GM18517 (cell line): ENCODE results near the gene PDZD2.
"Not testable (repeated sequence)": the region's sequence is repeated elsewhere in the genome, so short reads cannot be mapped to it uniquely, and the experiment has no call there.

Experiments used
- ATAC-seq: cut with Tn5 transposase; IDR thresholded peaks from one replicate; pipeline ENCODE4 v1.9.1; 2021; ENCODE audit warnings: mild to moderate bottlenecking, moderate library complexity; ENCODE audit not compliant: unreplicated experiment

Gene PDZD2

DNA sequence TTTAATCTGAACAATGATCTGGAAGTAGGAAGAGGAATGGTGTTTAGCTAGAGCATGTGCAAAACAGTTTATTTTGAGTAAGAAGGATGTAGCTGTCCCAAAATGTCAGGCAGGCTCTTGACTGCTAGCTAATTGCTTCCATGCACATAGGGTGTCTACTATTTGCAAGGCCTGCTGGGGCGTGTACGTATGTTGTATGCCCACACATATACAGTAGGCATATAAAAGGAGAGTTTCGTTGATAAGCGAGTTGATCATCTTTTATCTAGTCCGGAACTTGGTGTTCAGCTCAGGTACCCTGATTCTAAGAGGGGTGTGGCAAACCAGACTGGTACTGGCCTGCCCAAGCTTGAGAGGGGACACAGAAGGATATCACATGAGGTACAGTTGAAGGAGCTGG, 358.0 kb downstream of the PDZD2 start:
- no peak for ATAC-seq

DNA sequence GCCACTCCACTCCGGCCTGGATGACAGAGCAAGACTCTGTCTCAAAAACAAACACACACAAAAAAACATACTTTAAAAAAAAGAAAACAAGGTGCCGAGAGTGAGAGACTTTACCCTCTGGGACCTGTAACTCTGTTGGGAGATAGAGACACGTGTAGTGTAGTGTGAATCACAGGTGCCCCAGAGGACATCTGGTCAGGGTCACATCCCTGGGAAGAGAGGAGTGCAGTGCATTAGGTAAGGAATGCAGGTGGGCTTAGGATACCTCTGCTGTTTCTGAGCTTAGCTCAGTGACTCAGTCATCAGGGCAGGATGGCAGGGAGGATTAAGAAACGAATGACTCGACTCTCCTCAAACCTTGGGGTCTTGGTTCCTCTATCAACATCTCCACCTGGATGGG, 360.5 kb downstream of the PDZD2 start:
- ATAC-seq, result no peak

GRCh38 chr5:32000731-32001130, 361.8 kb downstream of the PDZD2 start:
- no peak for ATAC-seq

DNA sequence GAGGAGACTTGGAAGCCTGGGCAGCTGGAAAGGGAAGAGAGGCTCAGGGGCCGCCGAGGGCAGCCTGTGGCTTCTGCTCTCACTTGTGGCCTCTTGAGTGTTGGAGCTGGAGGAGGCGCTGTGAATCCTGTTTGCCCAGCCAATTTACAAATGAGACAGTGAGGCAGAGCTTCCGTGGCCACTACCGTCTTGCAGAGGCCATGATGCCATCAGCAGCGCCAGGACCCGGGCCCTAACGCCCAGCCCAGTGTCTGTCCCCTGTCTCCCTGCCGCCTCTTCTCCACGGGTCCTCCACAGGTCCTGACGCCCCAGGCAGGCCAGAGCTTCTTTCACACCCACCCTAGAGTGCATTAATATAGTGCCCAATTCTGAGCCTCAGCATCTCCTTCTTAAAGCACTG, 362.4 kb downstream of the PDZD2 start:
- no peak for ATAC-seq

DNA sequence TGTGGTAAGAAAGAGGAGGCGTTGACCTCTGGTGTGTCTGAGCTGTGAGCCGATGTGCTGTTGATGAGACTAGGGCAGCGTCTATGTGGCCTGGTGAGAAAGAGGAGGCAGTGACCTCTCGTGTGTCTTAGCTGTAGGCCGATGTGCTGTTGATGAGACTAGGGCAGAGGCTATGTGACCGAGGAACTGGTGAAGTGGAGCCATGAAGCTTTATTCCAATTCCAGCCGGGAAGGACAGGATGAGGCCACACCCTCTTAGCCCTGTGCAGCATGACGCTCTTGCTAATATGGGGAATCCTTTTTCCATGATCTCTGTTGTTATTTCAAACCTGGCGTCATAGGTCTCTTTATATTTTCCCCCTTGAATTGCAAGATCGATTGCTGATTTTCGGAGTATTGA, 362.8 kb downstream of the PDZD2 start:
- no peak for ATAC-seq

- ATAC-seq, result no peak
Measured at GRCh38 chr5:32002755-32003154, 363.8 kb downstream of the PDZD2 start.

- ATAC-seq, result peak; percentile 18
Measured at GRCh38 chr5:32003981-32004380, 365.1 kb downstream of the PDZD2 start.

GRCh38 chr5:32004404-32004803, 365.5 kb downstream of the PDZD2 start:
- peak; percentile 91 for ATAC-seq

DNA sequence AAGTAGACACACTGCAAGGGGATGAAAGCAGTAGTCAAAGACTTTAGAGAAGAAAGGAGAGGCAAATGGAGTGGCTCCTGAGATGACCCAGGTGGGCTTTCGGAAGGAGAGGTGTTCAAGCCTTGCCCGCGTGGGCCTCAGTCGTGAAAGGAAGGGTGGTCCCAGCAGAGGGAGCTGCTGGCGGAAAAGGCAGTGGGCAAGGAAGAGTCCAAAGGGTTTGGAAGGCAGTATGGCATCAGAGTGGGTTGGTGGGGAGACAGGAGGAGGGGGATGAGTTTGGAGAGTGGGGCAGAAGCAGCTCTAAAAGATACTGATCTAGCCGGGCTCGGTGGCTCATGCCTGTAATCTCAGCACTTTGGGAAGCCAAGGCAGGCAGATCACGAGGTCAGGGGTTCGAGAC, 369.8 kb downstream of the PDZD2 start:
- ATAC-seq, result no peak

GRCh38 chr5:32013658-32014057, 374.7 kb downstream of the PDZD2 start:
- no peak for ATAC-seq

DNA sequence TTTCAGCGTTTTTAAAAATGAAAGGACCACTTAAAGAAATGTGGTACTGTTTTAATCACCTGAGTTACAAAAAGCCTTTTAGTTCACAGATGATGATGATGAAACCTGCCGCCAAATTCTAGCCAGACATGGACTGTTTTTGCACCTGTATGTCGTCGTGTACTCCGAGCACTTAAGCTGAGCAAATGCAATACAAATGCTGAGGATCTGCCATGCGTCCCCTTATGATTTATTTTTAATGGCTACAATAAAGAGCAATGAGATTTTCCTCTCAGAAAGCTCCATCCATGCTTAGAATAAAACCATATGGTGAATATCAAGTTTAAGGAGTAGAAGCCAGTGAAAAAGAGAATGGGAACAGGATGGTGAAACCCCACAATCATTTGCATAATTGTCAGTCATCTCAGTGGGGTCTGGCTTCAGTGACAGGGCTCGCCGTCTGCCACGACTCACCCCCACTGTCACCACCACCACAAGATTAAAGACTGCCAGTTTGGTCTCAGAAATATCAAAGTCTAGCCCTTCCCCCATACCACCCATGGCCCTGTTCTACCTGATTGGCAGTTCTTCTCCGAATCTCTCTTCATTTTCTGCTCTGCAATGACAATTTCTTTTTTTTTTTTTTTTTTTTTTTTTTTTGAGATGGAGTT, 375.3 kb downstream of the PDZD2 start:
- ATAC-seq, result no peak

DNA sequence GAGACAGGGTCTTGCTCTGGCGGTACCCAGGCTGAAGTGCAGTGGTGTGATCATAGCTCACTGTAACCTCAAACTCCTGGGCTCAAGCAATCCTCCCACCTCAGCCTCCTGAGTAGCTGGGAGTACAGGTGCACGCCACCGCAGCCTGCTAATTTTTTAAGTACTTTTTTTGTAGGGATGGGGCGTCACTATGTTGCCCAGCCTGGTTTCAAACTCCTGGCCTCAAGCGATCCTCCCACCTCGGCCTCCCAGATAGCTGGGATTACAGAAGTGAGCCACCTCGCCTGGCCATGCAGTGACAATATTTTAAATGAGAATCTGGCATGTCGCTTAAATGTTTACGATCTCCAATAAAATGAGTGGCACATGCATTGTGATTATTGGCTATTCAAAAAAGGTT, 376.3 kb downstream of the PDZD2 start:
- ATAC-seq, result not testable (repeated sequence)

GRCh38 chr5:32017692-32018367, 378.9 kb downstream of the PDZD2 start:
- ATAC-seq, result no peak

DNA sequence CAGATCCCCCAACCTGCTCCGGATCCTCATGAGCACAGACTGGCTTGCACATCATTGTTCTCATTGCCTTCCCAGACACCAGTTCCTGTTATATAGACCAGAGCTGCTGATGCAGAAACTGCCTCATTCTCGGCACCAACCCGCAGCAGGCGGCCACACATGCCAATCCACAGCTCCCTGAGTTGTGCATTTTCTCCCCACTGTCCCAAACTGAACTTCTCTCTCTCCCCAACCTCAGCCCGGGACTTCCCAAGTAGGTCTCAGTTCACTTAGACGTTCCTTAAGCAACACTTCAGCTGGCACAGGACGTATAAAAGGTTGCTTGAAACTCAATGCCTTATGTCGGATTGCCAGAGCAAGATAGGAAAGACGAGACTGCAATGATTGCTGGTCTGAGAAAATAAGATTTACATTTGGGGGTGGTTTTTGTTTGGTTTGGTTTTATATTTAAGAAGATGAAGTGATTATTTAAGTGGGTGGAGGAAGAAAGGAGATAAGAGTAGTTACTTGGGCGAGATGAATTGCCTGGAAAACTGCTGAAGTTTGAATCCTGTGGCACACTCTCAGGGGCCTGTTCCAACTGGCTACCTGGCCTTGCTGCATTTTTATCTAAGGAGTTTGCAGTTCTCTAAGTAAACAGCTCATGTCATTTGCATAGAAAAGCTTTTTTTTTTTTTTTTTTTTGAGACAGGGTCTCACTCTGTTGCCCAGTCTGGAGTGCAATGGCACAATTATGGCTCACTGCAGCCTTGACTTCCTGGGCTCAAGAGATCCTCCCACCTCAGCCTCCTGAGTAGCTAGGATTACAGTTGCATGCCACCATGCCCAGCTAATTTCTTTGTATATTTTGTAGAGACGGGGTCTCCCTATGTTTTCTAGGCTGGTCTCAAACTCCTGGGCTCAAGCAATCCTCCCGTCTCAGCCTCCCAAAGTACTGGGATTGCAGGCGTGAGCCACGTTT, 379.8 kb downstream of the PDZD2 start:
- no peak for ATAC-seq

DNA sequence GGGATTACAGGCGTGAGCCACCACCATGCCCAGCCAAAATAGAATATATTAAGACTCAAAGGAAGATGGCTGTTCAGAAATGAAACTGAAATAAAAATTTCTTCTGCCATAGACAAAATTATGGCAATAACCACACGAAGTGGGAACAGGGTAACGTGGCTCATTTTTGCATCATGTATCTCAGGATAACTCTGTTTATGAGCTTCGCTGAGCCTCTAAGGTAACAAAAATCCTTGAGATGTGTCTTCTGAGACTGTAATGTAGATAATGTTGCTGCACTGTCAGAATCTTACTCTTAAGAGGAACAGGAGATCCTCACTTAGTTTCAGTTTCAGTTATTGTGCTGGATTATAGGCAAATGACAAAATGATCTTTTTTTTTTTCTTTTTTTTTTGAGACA, 381.3 kb downstream of the PDZD2 start:
- ATAC-seq, result peak; percentile 96

DNA sequence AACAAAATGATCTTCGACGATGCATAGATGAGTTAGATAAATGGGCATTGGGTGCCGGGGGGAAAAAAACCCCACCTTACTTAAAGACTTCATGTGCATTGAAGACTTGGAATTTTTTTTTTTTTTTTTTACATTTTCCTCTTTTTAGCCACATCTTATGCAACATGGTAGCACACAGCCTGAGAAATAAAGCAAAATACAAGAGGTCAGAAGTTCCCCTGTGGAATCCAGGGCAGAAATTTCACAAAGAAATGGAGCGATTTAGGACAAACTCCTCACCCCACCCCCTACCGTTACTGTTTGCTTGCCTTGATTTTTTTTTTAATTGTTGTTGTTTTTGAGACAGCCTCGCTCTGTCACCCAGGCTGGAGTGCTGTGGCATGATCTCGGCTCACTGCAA, 382.0 kb downstream of the PDZD2 start:
- no peak for ATAC-seq

- ATAC-seq, result no peak
Measured at GRCh38 chr5:32021771-32022170, 382.8 kb downstream of the PDZD2 start.

GRCh38 chr5:32022638-32023037, 383.7 kb downstream of the PDZD2 start:
- no peak for ATAC-seq

DNA sequence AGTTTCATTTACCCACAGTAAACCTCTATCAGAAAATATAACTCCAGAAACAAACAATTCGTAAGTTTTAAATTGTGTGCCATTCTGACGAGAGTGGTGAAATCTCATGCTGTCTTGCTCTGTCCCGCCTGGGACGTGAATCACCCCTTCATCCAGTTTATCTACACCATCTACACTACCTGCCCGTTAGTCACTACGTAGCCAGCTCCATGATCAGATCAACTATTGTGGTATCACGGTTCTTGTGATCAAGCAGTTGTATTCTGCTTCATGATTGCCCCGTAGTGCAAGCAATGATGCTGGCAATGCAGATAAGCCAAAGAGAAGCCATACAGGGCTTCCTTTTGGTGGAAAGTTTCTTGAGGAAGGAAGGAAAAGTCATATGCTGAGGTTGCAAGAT, 384.9 kb downstream of the PDZD2 start:
- no peak for ATAC-seq

GRCh38 chr5:32024751-32025150, 385.8 kb downstream of the PDZD2 start:
- ATAC-seq, result no peak

DNA sequence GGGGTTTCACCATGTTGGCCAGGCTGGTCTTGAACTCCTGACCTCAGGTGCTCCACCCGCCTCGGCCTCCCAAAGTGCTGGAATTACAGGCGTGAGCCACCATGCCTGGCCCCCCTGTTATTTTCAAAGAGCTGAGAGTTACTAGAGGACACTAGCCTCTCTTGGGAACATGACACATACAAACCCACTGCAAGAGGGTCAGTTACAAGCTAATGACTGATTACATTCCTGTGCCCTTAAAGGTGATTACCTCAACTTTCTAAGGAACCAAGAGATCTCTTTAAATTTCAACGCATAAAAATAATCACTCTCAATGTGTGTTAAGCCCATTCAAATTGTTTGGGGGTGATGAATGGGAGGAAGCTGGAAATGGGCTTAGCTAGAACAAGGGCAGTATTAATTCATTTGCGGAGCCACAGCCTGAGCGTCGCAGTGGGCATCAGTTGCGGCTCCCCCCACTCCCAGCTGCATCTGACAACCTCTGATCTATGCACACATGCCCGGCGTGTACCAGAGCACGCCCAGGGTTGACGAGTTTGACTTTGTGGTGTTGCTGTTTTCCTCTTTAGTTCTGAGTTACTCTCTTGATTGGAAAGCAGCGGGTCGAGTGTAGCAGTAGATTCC, 388.3 kb downstream of the PDZD2 start:
- ATAC-seq, result no peak
